COLO668 (cell line): Measurements from ENCODE around the gene DTNA.
"Not testable (repeated sequence)": the region's sequence is repeated elsewhere in the genome, so short reads cannot be mapped to it uniquely, and the experiment has no call there.

Source experiments
- DNase-seq: peaks from one replicate; lab custom pipeline; 2025; ENCODE audit not compliant: unreplicated experiment; lab: John Stamatoyannopoulos, UW

DTNA gene

DNA sequence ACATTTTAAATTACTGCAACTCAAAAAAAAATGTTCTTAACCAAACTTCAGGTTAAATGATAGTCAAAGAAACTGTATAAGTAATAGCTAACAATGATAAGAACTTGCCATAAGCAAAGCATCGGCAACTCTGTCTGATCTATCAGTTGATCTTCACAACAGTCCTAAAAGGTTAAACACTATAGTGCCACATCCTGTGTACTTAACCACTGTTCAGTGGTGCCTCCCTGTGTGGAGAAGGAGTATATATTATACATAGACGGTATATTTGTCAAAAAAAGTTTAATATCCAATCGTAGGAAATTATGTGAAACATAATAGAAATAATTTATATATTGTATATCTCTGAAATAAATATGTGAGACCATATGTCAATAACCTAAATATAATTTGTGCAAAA lies 13.0 kb downstream of the DTNA start:
- DNase-seq = no peak

- DNase-seq = not testable (repeated sequence)
Measured at GRCh38 chr18:34725737-34726136, 15.6 kb downstream of the DTNA start.

GRCh38 chr18:34726286-34727004 lies 16.3 kb downstream of the DTNA start:
- no peak for DNase-seq

DNA sequence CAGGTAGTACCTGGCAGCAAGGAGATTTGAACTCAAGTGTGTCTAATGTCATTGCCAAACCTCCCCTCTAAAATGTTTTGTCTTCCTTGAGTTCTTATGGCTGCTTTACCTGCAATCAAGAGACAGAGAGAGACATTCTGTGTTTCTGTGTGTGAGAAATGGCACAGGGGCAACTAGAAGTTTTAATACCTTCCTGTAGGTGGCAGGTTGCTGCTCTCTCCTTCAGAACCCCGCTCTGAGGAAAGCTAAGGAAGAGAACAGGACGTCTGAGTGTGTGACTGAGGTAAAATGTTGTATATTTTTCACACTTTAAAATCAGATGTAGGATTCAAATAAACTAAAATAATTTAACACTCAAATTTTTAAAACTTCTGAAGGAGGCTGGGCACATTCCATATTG lies 19.2 kb downstream of the DTNA start:
- DNase-seq = no peak

GRCh38 chr18:34729740-34730355 lies 19.8 kb downstream of the DTNA start:
- DNase-seq = no peak

DNA sequence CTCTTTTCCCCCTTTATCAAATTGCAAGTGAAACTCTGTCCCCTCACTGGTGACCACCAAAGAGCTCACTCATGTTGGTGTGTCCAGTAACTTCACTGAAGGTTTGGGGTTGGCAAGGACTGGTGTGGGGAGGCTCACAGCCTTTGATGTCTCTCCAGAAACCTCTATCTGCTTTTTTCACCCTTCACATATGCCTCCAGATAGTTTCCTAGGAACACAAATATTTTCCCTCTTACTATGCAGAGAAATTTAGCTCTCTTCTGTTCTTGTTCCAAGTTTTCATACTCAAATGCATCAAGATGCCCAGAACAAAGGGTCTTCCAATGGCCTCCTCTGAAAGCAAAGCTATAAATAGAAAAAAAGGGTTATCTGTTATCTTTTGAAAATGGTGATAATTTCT lies 20.7 kb downstream of the DTNA start:
- DNase-seq = no peak

- no peak for DNase-seq
Measured at GRCh38 chr18:34734056-34734455, 24.0 kb downstream of the DTNA start.

DNA sequence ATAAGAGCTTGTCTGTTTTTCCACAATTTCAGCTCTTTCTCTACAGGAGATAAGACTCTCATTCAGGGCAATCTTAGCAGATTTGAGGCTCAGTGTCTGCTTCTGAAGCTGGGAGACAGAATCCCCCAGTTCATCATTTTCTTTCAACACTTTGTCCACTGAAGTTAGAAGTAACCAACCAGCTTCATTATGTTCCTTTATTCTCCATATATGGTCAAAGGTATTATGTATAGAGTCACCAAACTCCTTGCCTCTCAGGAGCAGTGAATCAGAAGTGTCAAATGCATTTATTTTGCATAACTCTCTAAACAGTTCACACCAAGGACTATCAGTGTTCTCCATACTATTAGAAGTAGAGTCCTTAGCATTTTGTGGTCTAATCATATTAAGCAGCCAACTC lies 24.4 kb downstream of the DTNA start:
- DNase-seq = not testable (repeated sequence)

DNA sequence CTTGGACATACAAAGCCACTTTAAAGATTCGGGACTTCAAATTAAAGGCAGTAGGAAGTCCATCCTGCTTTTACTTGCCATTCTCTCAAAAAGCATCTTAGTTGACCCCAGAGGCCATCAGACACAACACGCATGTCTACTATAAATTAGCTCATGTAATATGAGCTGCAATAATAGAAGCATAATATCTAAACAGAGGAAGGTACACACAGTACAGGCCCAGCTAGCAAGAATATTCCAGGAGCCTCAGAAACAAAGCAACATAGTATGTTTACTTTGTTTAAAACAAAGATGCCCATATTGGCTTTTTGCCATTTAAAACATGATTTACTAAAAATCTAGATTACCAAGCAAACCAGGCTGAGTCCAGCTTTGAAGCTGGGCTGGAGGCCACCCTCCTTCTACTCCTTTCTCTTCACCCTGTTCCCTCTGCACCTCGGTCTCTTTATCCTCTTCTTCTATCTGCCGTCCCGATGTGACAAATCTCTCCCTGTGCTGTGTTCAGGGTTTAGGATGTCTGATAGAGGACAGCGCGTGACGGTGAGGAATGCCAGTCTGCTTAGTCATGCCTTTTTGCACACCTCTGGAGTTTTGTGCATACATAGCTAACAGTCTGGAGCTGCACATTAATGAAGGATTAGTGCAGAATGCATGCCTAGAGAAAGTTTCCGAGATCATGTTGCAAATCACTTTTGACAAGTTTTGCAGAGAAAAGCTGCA lies 28.2 kb downstream of the DTNA start:
- peak; percentile 61 for DNase-seq

- no peak for DNase-seq
Measured at GRCh38 chr18:34740101-34740500, 30.0 kb downstream of the DTNA start.

GRCh38 chr18:34740724-34741123 lies 30.6 kb downstream of the DTNA start:
- DNase-seq = no peak

DNA sequence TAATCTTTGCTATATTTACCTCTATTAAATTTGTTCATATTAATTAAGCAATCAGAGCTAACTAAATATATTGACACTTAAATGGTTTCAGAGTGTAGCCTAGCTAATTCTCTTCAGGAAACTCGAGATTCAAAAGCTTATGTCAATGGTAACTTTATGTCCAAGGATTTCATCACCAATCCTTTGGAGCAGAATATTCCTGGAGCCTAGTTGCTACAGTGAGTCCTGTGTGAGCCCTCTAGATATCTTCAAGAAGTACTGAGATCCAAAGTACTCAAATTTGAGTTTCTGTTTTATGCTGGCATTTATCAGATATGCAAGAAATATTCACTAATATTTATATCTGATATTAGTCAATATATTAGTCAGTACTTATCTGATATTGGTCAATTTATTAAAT lies 31.3 kb downstream of the DTNA start:
- no peak for DNase-seq

DNA sequence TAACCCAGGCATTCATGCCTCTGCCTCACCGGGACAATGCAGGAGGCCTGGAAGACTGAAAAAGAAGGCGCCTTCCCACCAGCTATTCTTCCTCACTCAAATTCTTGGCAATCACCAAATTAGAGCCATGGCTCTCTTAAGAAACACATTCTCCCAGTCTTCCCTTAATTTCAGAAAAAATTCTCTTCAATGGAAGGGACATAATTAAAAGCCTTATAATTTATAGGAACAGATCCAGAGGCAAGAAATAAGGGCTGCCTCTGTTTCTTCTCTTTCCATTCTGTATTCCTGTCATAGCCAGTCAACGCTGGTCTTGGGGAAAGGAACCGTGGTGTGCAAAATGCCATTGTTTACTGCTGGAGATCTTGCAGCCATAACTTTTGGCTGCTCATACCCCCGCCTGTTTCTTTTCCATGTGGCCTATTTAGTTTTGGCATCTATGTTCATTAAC lies 32.8 kb downstream of the DTNA start:
- DNase-seq = no peak

GRCh38 chr18:34744569-34744968 lies 34.5 kb downstream of the DTNA start:
- DNase-seq = no peak

- DNase-seq = no peak
Measured at GRCh38 chr18:34746614-34747013, 36.5 kb downstream of the DTNA start.

- DNase-seq = no peak
Measured at GRCh38 chr18:34749721-34750120, 39.6 kb downstream of the DTNA start.

DNA sequence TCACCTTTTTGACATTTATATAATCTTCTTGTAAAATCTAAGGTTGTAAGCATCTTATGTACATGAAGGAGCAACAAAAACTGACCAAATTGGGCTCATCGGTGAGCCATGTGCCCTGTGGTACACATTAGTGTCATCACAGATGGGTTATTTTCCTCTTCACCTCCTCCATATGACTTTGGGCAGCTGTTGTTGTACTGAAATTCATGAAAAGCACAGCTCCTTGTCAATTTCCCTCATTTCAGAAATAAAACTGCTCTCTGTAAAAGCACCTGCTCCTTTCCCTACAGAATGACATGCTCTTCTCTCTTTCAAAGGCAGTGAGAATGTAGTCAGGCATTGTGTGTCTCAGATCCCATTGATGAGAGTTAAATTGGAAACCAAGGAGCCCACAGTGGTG lies 42.0 kb downstream of the DTNA start:
- DNase-seq = no peak

GRCh38 chr18:34754300-34754699 lies 44.2 kb downstream of the DTNA start:
- no peak for DNase-seq

GRCh38 chr18:34757666-34758065 lies 47.6 kb downstream of the DTNA start:
- no peak for DNase-seq

- DNase-seq = no peak
Measured at GRCh38 chr18:34758378-34758948, 48.4 kb downstream of the DTNA start.

DNA sequence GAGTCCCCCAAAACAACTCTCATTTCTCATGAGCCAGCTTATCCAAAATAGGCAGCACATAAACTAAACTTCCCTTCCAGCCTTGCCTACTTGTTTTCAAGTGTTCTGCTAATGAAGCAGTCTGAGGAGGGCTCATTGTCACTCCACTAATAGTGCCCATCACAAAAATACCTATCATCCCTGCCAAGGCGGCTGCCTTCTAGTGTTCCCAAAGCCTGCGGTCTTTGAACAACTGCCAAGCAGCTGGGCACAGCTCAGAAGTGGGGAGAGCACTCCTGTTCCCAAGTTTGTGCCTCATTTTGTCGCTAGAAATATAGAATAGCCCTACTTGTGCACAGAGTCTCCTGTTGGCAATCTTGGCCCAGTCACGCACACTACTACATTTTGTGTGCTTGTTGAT lies 50.3 kb downstream of the DTNA start:
- DNase-seq = no peak

GRCh38 chr18:34764451-34764850 lies 54.4 kb downstream of the DTNA start:
- no peak for DNase-seq
